ENCODE results near the gene NAV3.

NAV3 gene

DNA sequence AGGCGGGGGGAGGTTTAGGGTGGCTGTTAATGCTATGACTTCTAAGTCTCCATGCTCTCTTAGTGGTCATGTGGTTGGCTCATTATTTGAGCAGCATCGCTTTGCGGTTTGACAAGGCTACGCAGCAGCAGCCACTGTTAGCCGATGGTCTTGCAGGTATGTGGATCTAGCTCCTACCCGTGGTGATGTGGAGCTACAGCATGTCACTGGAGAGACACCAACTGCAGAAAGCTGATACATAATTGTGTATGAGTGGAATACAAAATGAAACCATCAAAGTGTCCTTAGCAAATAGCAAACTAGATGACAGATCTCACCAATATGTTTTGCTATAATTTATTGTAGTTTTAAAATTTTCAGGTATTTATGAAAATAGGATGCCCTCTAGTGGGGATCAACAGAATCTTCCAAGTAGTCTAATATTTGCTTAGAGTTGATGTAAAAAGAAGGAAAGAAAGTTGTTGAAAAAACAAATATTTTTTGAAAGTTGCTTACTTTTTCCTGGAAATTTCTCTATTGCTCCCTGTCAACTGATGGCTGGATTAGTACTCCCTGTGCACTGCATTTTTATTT lies 94.9 kb downstream of the NAV3 start:
- DNase-seq: no peak

- DNase-seq: no peak
Observed at GRCh38 chr12:77928078-77928477, 97.4 kb downstream of the NAV3 start.

- no peak for DNase-seq
Observed at GRCh38 chr12:77932216-77932615, 101.5 kb downstream of the NAV3 start.

GRCh38 chr12:77938301-77938700 lies 107.6 kb downstream of the NAV3 start:
- no peak for DNase-seq

DNA sequence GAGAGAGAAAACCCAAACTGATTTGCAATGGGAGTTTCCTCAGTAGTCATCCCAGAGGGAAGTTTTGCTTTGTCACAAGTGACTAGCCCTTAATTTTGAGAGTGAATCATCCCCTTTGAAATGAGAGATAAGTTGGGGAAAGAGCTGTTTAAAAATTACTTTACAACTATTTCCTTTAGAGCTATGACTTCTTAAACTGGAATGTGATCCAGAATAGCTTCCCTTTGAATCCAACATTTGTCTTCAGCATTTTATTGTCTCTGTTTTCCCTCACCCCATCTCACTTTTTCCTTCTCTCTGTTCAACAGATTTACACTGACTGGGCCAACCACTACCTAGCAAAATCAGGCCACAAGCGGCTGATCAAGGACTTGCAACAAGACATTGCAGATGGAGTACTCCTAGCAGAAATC lies 109.3 kb downstream of the NAV3 start:
- no peak for DNase-seq

GRCh38 chr12:77940567-77940966 lies 109.9 kb downstream of the NAV3 start:
- no peak for DNase-seq

DNA sequence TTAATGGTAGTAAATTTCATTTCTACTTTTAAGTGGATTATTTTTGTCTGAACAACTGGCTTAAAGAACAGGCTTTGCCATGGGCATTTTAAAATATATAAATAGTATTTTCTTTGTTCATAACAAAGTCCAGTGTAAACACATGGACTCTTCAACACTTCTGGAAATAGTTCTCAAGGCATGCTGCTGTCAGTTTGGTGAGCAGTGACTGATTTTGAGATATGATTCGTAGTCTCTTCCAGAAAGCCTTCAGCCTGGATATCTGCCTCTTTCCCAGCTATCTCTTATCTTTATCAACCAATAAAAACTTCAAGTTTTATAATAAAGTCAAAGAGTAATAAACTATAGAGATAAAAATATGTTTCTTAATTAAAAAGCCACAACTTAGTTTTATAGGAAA lies 110.7 kb downstream of the NAV3 start:
- no peak for DNase-seq

DNA sequence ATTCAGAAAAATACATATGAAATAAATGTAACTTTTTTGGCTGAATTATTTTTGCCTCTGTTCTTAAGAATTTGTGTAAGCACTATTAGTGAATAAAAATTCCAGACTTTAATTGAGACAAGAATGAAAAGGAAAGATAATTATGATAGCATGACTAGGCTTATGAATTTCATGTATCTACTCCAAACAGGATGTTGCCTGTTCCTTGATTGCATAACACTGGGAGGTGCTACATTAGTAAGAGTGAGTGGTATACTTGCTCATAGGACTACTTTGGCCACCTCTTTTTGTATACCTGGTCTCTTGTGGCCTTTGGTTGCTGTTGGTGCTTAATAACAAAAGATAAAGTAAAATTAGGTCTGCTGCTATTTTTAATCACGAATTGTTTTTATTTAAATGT lies 112.8 kb downstream of the NAV3 start:
- DNase-seq: no peak

DNA sequence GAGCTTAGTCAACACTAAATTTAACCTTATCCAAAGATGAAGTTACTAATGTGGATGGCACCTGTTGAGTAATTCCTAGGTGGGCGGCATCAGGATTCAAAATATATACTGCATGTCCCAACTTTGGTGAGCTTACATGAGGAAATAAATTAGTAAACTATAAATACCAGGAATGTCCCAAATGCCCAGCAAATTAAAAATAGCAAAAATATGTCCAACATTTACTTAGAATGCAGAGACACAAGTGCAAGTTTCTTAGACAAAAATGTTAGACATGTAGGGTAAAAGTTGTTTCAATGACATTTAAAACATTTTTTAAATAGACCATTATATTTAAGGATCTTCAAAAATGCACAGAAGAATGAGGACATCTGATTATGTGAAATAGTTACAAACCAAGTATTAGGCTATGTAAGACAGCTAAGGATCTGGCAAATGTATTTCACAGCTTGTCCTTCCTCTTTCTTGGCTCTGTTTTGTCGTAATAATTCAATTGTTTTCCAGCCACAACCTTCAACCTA lies 115.9 kb downstream of the NAV3 start:
- DNase-seq: no peak

DNA sequence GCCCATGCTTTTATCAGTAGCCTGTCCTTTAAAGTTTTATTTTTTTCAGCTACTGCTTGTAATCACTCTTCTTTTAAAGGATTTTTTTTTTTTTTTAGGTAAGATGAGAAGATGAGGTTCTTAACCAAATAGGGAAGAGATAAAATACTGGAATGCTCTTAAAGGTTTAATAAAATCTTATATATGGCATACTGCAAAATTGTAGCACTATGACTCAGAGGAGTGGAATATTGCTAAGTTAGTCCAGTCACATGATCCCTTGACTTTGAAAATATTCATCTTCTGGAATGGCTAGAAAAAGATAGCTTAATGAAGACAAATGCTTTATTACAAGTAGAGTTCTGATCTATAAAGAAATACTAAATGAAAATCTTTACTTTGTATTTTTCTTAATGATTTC lies 116.6 kb downstream of the NAV3 start:
- no peak for DNase-seq

DNA sequence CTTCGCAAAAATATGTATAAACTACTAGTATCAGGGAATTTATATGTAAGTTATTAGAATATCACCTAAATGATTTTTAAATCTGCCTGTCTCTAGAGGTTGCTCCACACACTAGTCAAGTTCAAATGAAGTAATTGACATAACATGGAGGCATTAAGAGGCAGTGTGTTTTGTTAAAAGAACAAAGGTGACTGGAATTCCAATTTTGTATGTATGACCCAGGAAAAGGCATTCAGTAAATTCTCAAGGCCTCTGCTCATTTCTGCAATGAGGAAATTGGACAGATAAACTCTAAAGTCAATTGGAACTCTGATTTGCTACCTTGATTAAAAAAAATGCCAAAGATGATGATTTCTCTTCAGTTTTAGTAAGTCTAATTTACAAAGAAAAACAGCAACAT lies 117.1 kb downstream of the NAV3 start:
- DNase-seq: no peak

- no peak for DNase-seq
Observed at GRCh38 chr12:77949943-77950342, 119.2 kb downstream of the NAV3 start.

DNA sequence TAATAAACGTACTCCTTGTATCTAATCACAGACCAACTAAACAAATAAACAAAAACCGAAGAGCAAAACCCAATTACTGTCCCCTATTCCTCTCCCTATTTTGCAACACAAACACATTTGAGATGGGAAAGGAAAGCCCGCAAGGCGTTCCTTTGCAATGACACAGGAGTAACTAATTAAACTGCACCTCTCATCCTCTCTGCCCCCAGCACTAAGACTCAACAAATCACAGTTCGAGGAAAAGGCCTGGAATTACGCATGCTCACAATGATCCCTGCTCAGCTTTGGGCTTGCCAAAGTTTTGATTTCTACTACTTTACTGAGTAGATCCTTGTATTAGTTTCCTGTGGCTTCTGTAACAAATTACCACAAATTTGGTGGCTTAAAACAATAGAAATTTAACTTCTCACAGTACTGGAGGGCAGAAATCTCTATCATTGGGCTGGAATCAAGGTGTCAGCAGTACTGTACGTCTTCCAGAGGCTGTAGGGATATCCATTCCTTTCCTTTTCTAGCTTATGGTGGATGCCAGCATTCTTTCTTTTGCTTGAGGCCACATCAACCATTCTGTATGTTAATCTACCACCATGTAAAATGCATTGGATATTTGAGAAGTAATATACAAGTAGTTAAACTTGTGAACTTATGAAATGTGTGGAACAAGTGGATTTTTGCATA lies 123.0 kb downstream of the NAV3 start:
- no peak for DNase-seq

GRCh38 chr12:77954206-77954555 lies 123.5 kb downstream of the NAV3 start:
- DNase-seq: no peak

DNA sequence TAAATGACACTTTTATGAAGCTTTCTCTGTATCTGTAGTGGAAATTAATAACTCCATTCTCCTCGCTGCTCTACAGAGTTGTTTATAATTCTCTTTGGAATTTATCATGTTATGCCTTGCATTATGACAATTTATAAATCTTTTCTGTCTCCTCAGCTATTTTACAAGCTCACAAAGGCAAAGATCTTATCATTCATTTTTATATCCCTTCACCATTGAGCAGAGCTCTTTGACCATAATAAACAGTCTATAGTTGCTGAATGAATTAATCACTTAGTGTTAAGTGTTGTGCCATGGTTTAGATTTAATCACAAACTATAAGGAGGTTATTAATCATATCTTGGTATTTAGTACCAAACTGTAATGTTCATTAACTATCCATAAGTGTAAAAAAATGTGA lies 126.4 kb downstream of the NAV3 start:
- DNase-seq: no peak

DNA sequence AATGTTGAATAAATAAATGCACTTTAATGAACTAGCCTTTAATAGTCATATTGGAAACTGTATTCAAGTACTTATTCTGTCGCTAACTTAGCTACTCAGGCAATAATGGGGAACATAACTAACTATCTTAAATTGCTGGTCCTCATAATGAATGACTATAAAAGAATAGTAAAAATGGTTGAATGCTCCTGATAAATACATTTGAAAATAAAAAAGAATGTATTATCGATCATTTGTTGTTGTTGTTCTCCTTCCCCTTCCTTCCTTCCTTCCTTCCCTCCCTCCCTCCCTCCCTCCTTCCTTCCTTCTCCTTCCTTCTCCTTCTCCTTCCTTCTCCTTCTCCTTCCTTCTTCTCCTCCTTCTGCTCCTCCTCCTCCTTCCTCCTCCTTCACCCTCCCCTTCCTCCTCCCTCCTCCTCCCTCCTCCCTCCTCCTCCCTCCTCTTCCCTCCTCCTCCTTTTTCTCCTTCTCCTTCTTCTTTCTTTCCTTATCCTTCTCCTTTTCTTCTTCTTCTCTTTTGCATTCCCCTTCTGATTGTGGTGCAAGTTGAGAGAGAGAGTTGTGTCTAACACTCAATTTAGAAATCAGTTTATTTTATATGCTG lies 133.0 kb downstream of the NAV3 start:
- DNase-seq: no peak

DNA sequence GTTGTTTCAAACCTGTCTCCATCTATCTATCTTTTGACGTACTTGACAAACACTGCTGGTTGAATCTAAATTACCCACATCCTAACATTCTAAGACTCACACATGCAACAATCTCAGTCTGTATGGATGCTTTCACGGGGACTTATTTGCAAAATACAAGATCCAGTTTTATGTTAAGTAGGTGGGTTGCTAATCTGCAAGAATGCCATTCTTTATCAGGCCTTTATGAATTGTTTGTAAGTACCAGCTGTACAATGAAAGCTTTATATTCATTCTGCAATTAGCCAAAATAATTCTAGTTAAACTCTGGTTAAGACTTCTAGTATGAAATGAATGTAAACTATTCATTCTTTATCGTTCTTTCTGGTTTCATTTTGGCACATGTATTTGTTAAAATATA lies 135.1 kb downstream of the NAV3 start:
- DNase-seq: no peak

GRCh38 chr12:77968021-77968420 lies 137.3 kb downstream of the NAV3 start:
- DNase-seq: no peak

DNA sequence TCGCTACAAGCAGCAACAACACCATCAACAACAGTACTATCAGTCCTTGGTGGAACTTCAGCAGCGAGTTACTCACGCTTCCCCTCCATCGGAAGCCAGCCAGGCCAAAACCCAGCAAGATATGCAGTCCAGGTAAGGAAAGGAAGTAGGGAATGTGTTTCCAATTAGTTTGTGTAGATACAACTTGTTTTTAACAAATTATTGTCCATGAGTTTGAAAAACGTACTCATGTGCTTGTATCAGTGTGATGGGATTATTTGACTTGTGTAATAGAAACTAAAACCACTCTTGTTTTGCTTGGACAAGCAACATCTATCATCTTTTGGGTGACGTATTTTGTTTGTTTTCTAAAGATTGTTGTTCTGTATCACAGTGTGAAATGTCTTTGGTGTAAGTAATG lies 137.9 kb downstream of the NAV3 start:
- DNase-seq: no peak

GRCh38 chr12:77973579-77973978 lies 142.9 kb downstream of the NAV3 start:
- no peak for DNase-seq

- no peak for DNase-seq
Observed at GRCh38 chr12:77974645-77975044, 144.0 kb downstream of the NAV3 start.

GRCh38 chr12:77979597-77980250 lies 149.0 kb downstream of the NAV3 start:
- DNase-seq: no peak

DNA sequence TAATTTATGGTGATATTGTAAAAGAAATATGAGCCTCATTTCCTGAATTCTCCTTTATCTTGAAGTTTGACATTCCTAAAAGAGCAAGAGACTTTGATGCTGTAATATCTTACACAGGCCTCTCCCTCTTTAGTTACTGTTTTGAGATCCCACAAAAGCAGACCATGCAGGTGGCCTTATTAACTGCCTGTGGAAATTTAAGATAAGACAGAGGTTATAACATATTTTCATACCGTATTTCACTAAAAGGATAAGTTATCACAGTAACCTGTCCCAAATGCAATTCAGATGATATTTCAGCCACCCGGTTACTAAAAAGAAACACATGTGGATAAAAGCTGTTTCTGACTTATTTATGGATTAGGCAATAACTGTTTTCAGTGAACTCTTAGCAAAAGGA lies 150.1 kb downstream of the NAV3 start:
- no peak for DNase-seq

DNA sequence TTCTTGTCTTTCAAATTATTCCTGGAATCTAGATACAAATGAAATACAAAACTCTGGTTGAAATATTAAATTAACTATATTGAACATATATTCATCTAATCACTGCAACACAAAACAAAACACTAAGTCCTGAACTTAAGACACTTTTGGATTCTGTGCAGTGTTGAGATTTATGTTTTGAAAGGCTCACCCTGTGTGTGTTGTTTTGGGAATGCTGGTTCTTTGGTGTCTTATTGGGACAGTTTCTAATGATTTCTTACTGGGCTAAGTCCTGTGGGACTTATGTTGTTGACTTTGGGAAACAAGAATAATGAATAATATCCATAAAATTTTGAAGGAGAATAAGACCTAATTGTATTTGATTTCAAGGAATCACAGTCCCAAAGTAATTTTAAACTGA lies 153.2 kb downstream of the NAV3 start:
- DNase-seq: no peak
